Astrocyte (in vitro differentiated cells and primary cell): ENCODE data around the gene TTPAL. TPM values are rescaled to one million over a fixed set of nuclear protein-coding genes. Genes with fewer than 3 reads are reported as not detected.

Experiments used
- DNase-seq: peaks from one replicate; pipeline ENCODE4 v3.0.0-alpha.2; 2010; ENCODE audit warnings: low read depth
- FAIRE-seq: peaks from 2 replicates; lab custom pipeline; 2011; peaks lifted over from hg19 to GRCh38; lab: Jason Lieb, UNC
- H2AFZ ChIP-seq: 2 replicates; pipeline ENCODE4 v1.6.0; 2012; ENCODE audit warnings: low read depth, low read length, inconsistent platforms
- H3K27ac ChIP-seq: 2 replicates; pipeline ENCODE4 v1.5.1; 2011; ENCODE audit warnings: low read depth, low read length, inconsistent platforms
- H3K27me3 ChIP-seq: 2 replicates; pipeline ENCODE4 v1.6.0; 2011; ENCODE audit warnings: low read length, inconsistent platforms; ENCODE audit not compliant: insufficient read depth
- H3K36me3 ChIP-seq: 2 replicates; pipeline ENCODE4 v1.5.1; 2011; ENCODE audit warnings: low read length, inconsistent platforms; ENCODE audit not compliant: insufficient read depth
- H3K4me1 ChIP-seq: 2 replicates; pipeline ENCODE4 v1.5.1; 2011; ENCODE audit warnings: low read length, inconsistent platforms; ENCODE audit not compliant: insufficient read depth
- H3K4me2 ChIP-seq: 2 replicates; pipeline ENCODE4 v1.6.0; 2012; ENCODE audit warnings: low read length, inconsistent platforms
- H3K4me3 ChIP-seq: 2 replicates; pipeline ENCODE4 v1.5.1; 2011; ENCODE audit warnings: low read depth, mild to moderate bottlenecking, low read length, inconsistent platforms; ENCODE audit not compliant: insufficient read depth
- H3K79me2 ChIP-seq: 2 replicates; pipeline ENCODE4 v1.6.0; 2012; ENCODE audit warnings: mild to moderate bottlenecking, low read length, inconsistent platforms; ENCODE audit not compliant: insufficient read depth
- H3K9ac ChIP-seq: 2 replicates; pipeline ENCODE4 v1.6.0; 2012; ENCODE audit warnings: mild to moderate bottlenecking, low read length, inconsistent platforms
- H3K9me3 ChIP-seq: 2 replicates; pipeline ENCODE4 v1.5.1; 2012; ENCODE audit warnings: low read depth, mild to moderate bottlenecking, low read length, inconsistent platforms; ENCODE audit not compliant: insufficient read depth
- H4K20me1 ChIP-seq: 2 replicates; pipeline ENCODE4 v1.6.0; 2012; ENCODE audit warnings: low read length, inconsistent platforms; ENCODE audit not compliant: insufficient read depth
- H3K27ac Mint-ChIP-seq: one replicate; pipeline ENCODE4 v1.8.0; 2021; ENCODE audit warnings: mild to moderate bottlenecking, mixed read lengths; ENCODE audit not compliant: unreplicated experiment
- H3K27me3 Mint-ChIP-seq: one replicate; pipeline ENCODE4 v1.8.0; 2021; ENCODE audit warnings: low read depth, mixed read lengths; ENCODE audit not compliant: unreplicated experiment
- H3K36me3 Mint-ChIP-seq: one replicate; pipeline ENCODE4 v1.8.0; 2021; ENCODE audit warnings: low read depth, mixed read lengths; ENCODE audit not compliant: unreplicated experiment
- H3K4me1 Mint-ChIP-seq: one replicate; pipeline ENCODE4 v1.8.0; 2021; ENCODE audit warnings: low read depth, mixed read lengths; ENCODE audit not compliant: unreplicated experiment
- H3K4me3 Mint-ChIP-seq: one replicate; pipeline ENCODE4 v1.8.0; 2021; ENCODE audit warnings: mild to moderate bottlenecking, moderate library complexity, mixed read lengths; ENCODE audit not compliant: unreplicated experiment
- H3K9me3 Mint-ChIP-seq: one replicate; pipeline ENCODE4 v1.8.0; 2021; ENCODE audit warnings: mild to moderate bottlenecking, mixed read lengths; ENCODE audit not compliant: unreplicated experiment
- CTCF ChIP-seq: IDR thresholded peaks from 2 replicates; pipeline ENCODE4 v1.5.1; 2011; ENCODE audit warnings: low read depth, mild to moderate bottlenecking, inconsistent platforms, low read length, moderate library complexity; ENCODE audit not compliant: insufficient read depth
- EZH2 ChIP-seq: IDR thresholded peaks from 2 replicates; pipeline ENCODE4 v1.6.1; 2012; ENCODE audit warnings: mild to moderate bottlenecking, low read length, inconsistent platforms; ENCODE audit not compliant: insufficient read depth
- total RNA-seq: library from RNA; stranded (reverse); gene quantifications from 2 replicates; pipeline ENCODE4 v1.2.1, GENCODE V29; 2021

The TTPAL gene
- total RNA-seq, 1 donor from 2014 or later: 23.3 TPM

GRCh38 chr20:44513871-44514270 lies 38.2 kb downstream of the TTPAL start:
- Histone ChIP-seq H3K9ac (no peak overlapping the region), H3K9me3 (no peaks in the 10 kb centered on the region), H4K20me1 (peaks cover 62% of the 10 kb centered on the region), H3K27me3 (no peaks in the 10 kb centered on the region), H3K4me1 (no peaks in the 10 kb centered on the region), H3K27ac (no peak overlapping the region), H3K4me2 (no peak overlapping the region), H3K79me2 (peaks cover 72% of the 10 kb centered on the region), H2AFZ (no peak overlapping the region), H3K4me3 (no peak overlapping the region), H3K36me3 (peaks cover 12% of the 10 kb centered on the region)
- H3K4me3 Mint-ChIP-seq: no peak overlapping the region
- FAIRE-seq (no peak), DNase-seq (no peak)
- H3K4me1 Mint-ChIP-seq: no peaks in the 10 kb centered on the region
- H3K9me3 Mint-ChIP-seq: no peaks in the 10 kb centered on the region
- peaks cover 2% of the 10 kb centered on the region for H3K36me3 Mint-ChIP-seq
- no peak for TF ChIP-seq EZH2
- no peak for TF ChIP-seq CTCF
- H3K27ac Mint-ChIP-seq: no peak overlapping the region
- no peaks in the 10 kb centered on the region for H3K27me3 Mint-ChIP-seq

GRCh38 chr20:44516491-44516890 lies 40.8 kb downstream of the TTPAL start:
- Histone ChIP-seq H3K4me2 (no peak overlapping the region), H3K36me3 (no peaks in the 10 kb centered on the region), H4K20me1 (peaks cover 81% of the 10 kb centered on the region), H3K9me3 (no peaks in the 10 kb centered on the region), H3K4me3 (no peak overlapping the region), H3K79me2 (peaks cover 90% of the 10 kb centered on the region), H2AFZ (no peak overlapping the region), H3K4me1 (peaks cover 7% of the 10 kb centered on the region), H3K27me3 (no peaks in the 10 kb centered on the region), H3K27ac (no peak overlapping the region), H3K9ac (no peak overlapping the region)
- FAIRE-seq (no peak), DNase-seq (no peak)
- Mint-ChIP-seq H3K36me3 (no peaks in the 10 kb centered on the region), H3K27me3 (no peaks in the 10 kb centered on the region), H3K9me3 (no peaks in the 10 kb centered on the region), H3K4me3 (no peak overlapping the region), H3K4me1 (peaks cover 10% of the 10 kb centered on the region), H3K27ac (no peak overlapping the region)
- TF ChIP-seq CTCF (no peak), EZH2 (no peak)

- H3K9me3 ChIP-seq: no peaks in the 10 kb centered on the region
- Mint-ChIP-seq H3K36me3 (no peaks in the 10 kb centered on the region), H3K4me3 (no peak overlapping the region), H3K27me3 (no peaks in the 10 kb centered on the region), H3K27ac (no peak overlapping the region), H3K9me3 (no peaks in the 10 kb centered on the region), H3K4me1 (peaks cover 10% of the 10 kb centered on the region)
- H3K4me1 ChIP-seq: peaks cover 7% of the 10 kb centered on the region
- no peaks in the 10 kb centered on the region for H3K36me3 ChIP-seq
- no peak overlapping the region for H3K4me3 ChIP-seq
- no peaks in the 10 kb centered on the region for H3K27me3 ChIP-seq
- DNase-seq: no peak
- FAIRE-seq: no peak
- TF ChIP-seq CTCF: no peak
- no peak for TF ChIP-seq EZH2
- H2AFZ ChIP-seq: no peak overlapping the region
- no peak overlapping the region for H3K4me2 ChIP-seq
- H4K20me1 ChIP-seq: peaks cover 74% of the 10 kb centered on the region
- H3K79me2 ChIP-seq: peaks cover 91% of the 10 kb centered on the region
- H3K9ac ChIP-seq: no peak overlapping the region
- H3K27ac ChIP-seq: peak overlapping the region; percentile 7
Observed at GRCh38 chr20:44517454-44517853, 41.8 kb downstream of the TTPAL start.
